Hippocampal formation (tissue), 2 donors: ENCODE results near the gene SMAD3.

Experiments
- DNase-seq, 2 donors: peaks; one replicate each; lab custom pipeline; 2025; lab: John Stamatoyannopoulos, UW

SMAD3 gene

GRCh38 chr15:67196672-67197363 lies 131.4 kb downstream of the SMAD3 start:
- no peak for DNase-seq

GRCh38 chr15:67197364-67197695 lies 131.9 kb downstream of the SMAD3 start:
- no peak for DNase-seq

GRCh38 chr15:67198157-67198754 lies 132.9 kb downstream of the SMAD3 start:
- DNase-seq: no peak

- no peak for DNase-seq
Observed at GRCh38 chr15:67199391-67199790, 134.0 kb downstream of the SMAD3 start.

- no peak for DNase-seq
Observed at GRCh38 chr15:67199881-67200763, 134.7 kb downstream of the SMAD3 start.

- no peak for DNase-seq
Observed at GRCh38 chr15:67201136-67201535, 135.7 kb downstream of the SMAD3 start.

- DNase-seq: no peak
Observed at GRCh38 chr15:67202091-67202490, 136.7 kb downstream of the SMAD3 start.

GRCh38 chr15:67202991-67203390 lies 137.6 kb downstream of the SMAD3 start:
- DNase-seq: no peak

GRCh38 chr15:67207555-67208207 lies 142.3 kb downstream of the SMAD3 start:
- DNase-seq: no peak

GRCh38 chr15:67208396-67208795 lies 143.0 kb downstream of the SMAD3 start:
- no peak for DNase-seq

- no peak for DNase-seq
Observed at GRCh38 chr15:67210555-67211168, 145.3 kb downstream of the SMAD3 start.

- no peak for DNase-seq
Observed at GRCh38 chr15:67212684-67213367, 147.4 kb downstream of the SMAD3 start.

- DNase-seq: no peak
Observed at GRCh38 chr15:67215102-67215501, 149.7 kb downstream of the SMAD3 start.

- no peak for DNase-seq
Observed at GRCh38 chr15:67216859-67217258, 151.5 kb downstream of the SMAD3 start.

- DNase-seq: no peak
Observed at GRCh38 chr15:67218428-67218827, 153.0 kb downstream of the SMAD3 start.

GRCh38 chr15:67219288-67219687 lies 153.9 kb downstream of the SMAD3 start:
- no peak for DNase-seq

GRCh38 chr15:67224889-67225288 lies 159.5 kb downstream of the SMAD3 start:
- DNase-seq: no peak

- DNase-seq: no peak
Observed at GRCh38 chr15:67225336-67225735, 159.9 kb downstream of the SMAD3 start.

- no peak for DNase-seq
Observed at GRCh38 chr15:67227431-67227830, 162.0 kb downstream of the SMAD3 start.

- no peak for DNase-seq
Observed at GRCh38 chr15:67227846-67228245, 162.4 kb downstream of the SMAD3 start.

GRCh38 chr15:67228286-67228685 lies 162.9 kb downstream of the SMAD3 start:
- DNase-seq: no peak
